ENCODE measurements around the gene LMOD2. TPM values are rescaled to one million over a fixed set of nuclear protein-coding genes. Genes with fewer than 3 reads are reported as not detected.

LMOD2 gene
- polyA plus RNA-seq, 3 donors: 0.09 TPM; not detected in 2

- Histone ChIP-seq H3K79me2 (ENCODE audit: insufficient read depth, low read length) (no peaks in the 10 kb centered on the region), H3K9me3 (replicated peaks in 1 of 2; ENCODE audit: control insufficient read depth in 1 of 2, insufficient read depth in 1 of 2, low read length in 2 of 2) (no peaks in the 10 kb centered on the region), H2AFZ (ENCODE audit: insufficient read depth, low read depth, low read length, poor library complexity, severe bottlenecking) (no peak overlapping the region), H3K4me3 (replicated peaks in 1 of 3; ENCODE audit: low read depth in 2 of 3, low read length in 3 of 3) (no peak overlapping the region), H3K9ac (ENCODE audit: insufficient read depth, low read length, poor library complexity, severe bottlenecking) (no peak overlapping the region), H3K27me3 (ENCODE audit: control insufficient read depth in 2 of 2, insufficient read depth in 2 of 2, low read length in 2 of 2) (no peaks in the 10 kb centered on the region), H3K36me3 (replicated peaks in 1 of 2; ENCODE audit: control insufficient read depth in 1 of 2, insufficient read depth in 2 of 2, low read length in 2 of 2) (peaks cover 70 to 92% of the 10 kb centered on the region in 2 donors), H3K27ac (ENCODE audit: low read depth in 1 of 2, low read length in 2 of 2) (no peak overlapping the region), H3K4me1 (ENCODE audit: control insufficient read depth in 1 of 2, insufficient read depth in 2 of 2, low read length in 2 of 2) (no peaks in the 10 kb centered on the region), H4K20me1 (ENCODE audit: insufficient read depth, low read length) (no peaks in the 10 kb centered on the region), H3K4me2 (replicated peaks; ENCODE audit: extremely low read depth, low read length, poor library complexity, severe bottlenecking) (no peak overlapping the region)
- intact Hi-C loops (cut with micrococcal nuclease): loop anchor here in 1 of 2 donors (10.0 kb wide), 1 partner anchor 52 kb away; the partner anchor contains the start of gene WASL
- DNase-seq: no peak
- Mint-ChIP-seq H3K4me3 (no peak overlapping the region), H3K4me1 (no peaks in the 10 kb centered on the region), H3K27me3 (ENCODE audit: low read depth in 3 of 3) (no peaks in the 10 kb centered on the region), H3K9me3 (no peaks in the 10 kb centered on the region), H3K27ac (no peak overlapping the region), H3K36me3 (peaks cover 53 to 67% of the 10 kb centered on the region in 2 donors)
- 100% methylated on average over 3 of the region's 6 CpGs for WGBS (ENCODE audit: insufficient coverage)
- no peak for TF ChIP-seq CTCF (IDR thresholded peaks at IDR 0.05)
These were observed 36.8 kb downstream of the LMOD2 start for GRCh38 chr7:123692471-123692877.

GRCh38 chr7:123695944-123696677 lies 40.4 kb downstream of the LMOD2 start:
- H3K4me3 ChIP-seq (replicated peaks in 1 of 3; ENCODE audit: low read depth in 2 of 3, low read length in 3 of 3): no peak overlapping the region
- Mint-ChIP-seq H3K27ac (no peak overlapping the region), H3K27me3 (ENCODE audit: low read depth in 3 of 3) (no peaks in the 10 kb centered on the region), H3K9me3 (no peaks in the 10 kb centered on the region), H3K4me1 (no peaks in the 10 kb centered on the region), H3K4me3 (no peak overlapping the region), H3K36me3 (peaks cover 51 to 59% of the 10 kb centered on the region in 2 donors)
- TF ChIP-seq CTCF (IDR thresholded peaks at IDR 0.05): no peak
- DNase-seq: no peak
- WGBS (ENCODE audit: insufficient coverage): no CpG with 5 or more reads among the region's 3 CpGs
- no peak overlapping the region for H3K9ac ChIP-seq (ENCODE audit: insufficient read depth, low read length, poor library complexity, severe bottlenecking)
- no peaks in the 10 kb centered on the region for H3K4me1 ChIP-seq (ENCODE audit: control insufficient read depth in 1 of 2, insufficient read depth in 2 of 2, low read length in 2 of 2)
- H3K27ac ChIP-seq (ENCODE audit: low read depth in 1 of 2, low read length in 2 of 2): no peak overlapping the region
- intact Hi-C loops (cut with micrococcal nuclease): loop anchor here in 1 of 2 donors (10.0 kb wide), 1 partner anchor 49 kb away; the partner anchor contains the start of gene WASL
- H2AFZ ChIP-seq (ENCODE audit: insufficient read depth, low read depth, low read length, poor library complexity, severe bottlenecking): no peak overlapping the region
- no peaks in the 10 kb centered on the region for H3K79me2 ChIP-seq (ENCODE audit: insufficient read depth, low read length)
- H3K36me3 ChIP-seq (replicated peaks in 1 of 2; ENCODE audit: control insufficient read depth in 1 of 2, insufficient read depth in 2 of 2, low read length in 2 of 2): peaks cover 50 to 87% of the 10 kb centered on the region in 2 donors
- H3K27me3 ChIP-seq (ENCODE audit: control insufficient read depth in 2 of 2, insufficient read depth in 2 of 2, low read length in 2 of 2): no peaks in the 10 kb centered on the region
- no peak overlapping the region for H3K4me2 ChIP-seq (replicated peaks; ENCODE audit: extremely low read depth, low read length, poor library complexity, severe bottlenecking)
- no peaks in the 10 kb centered on the region for H3K9me3 ChIP-seq (replicated peaks in 1 of 2; ENCODE audit: control insufficient read depth in 1 of 2, insufficient read depth in 1 of 2, low read length in 2 of 2)
- no peaks in the 10 kb centered on the region for H4K20me1 ChIP-seq (ENCODE audit: insufficient read depth, low read length)
